ENCODE data around the gene FHAD1. TPM values are rescaled to one million over a fixed set of nuclear protein-coding genes. Genes with fewer than 3 reads are reported as not detected.
"Not testable (repeated sequence)": the region's sequence is repeated elsewhere in the genome, so short reads cannot be mapped to it uniquely, and the experiment has no call there.

Gene FHAD1
- total RNA-seq, 8 experiments from 2014 or later: 0.38 to 3.1 (median 1.6) TPM

DNA sequence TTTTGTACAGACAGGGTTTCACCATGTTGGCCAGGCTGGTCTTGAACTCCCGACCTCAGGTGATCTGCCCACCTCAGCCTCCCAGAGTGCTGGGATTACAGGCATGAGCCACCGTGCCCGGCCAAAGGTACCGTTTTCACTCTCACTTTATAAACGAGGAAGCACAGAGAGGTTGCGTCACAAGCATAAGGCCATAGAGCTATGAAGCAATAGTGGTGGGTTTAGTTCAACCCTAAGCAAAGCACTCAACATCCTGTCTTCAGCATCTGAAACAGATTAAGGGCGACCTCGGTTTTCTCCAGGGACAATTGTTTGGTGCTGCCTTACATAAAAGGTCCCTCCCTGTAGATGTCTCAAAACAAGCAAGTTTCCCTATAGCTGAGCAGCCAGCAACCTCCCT is 187.7 kb downstream of the FHAD1 start:
- not testable (repeated sequence) for H3K27ac ChIP-seq; H3K4me1 ChIP-seq (replicated peaks in 1 of 2); H3K4me3 ChIP-seq; ATAC-seq (replicated peaks in 6 of 8)
- in situ Hi-C loops (cut with MboI; ENCODE audit: low pct_unique_long_range_greater_than_20kb in 2 of 9, low sequenced_read_pairs in 9 of 9, unreplicated experiment in 9 of 9): loop anchor here in 4 of 9 experiments (10.0 to 25.0 kb wide), 3 partner anchors 97 to 297 kb away; no protein-coding TSS in a partner anchor
- 36 to 100% (median 83%) methylated on average over 1 to 8 of the region's 8 CpGs; no CpG with 5 or more reads in 3 of the 10 experiments for WGBS, 10 experiments

- no peak overlapping the region for H3K4me3 ChIP-seq
- peaks cover 0 to 5% of the 10 kb centered on the region in 2 donors for H3K4me1 ChIP-seq (replicated peaks in 1 of 2)
- no peak for ATAC-seq (replicated peaks in 6 of 8)
- WGBS, 10 experiments: 69 to 100% (median 95%) methylated on average over 1 to 15 of the region's 17 CpGs
- no peak overlapping the region for H3K27ac ChIP-seq
- in situ Hi-C loops (cut with MboI; ENCODE audit: low pct_unique_long_range_greater_than_20kb in 2 of 9, low sequenced_read_pairs in 9 of 9, unreplicated experiment in 9 of 9): loop anchor here in 4 of 9 experiments (10.0 to 25.0 kb wide), 3 partner anchors 98 to 298 kb away; no protein-coding TSS in a partner anchor
Observed at GRCh38 chr1:15435239-15436077, 188.4 kb downstream of the FHAD1 start.

- WGBS, 10 experiments: 80 to 100% (median 93%) methylated on average over 1 to 6 of the region's 6 CpGs
- peaks cover 0 to 5% of the 10 kb centered on the region in 2 donors for H3K4me1 ChIP-seq (replicated peaks in 1 of 2)
- ATAC-seq (replicated peaks in 6 of 8): no peak
- H3K27ac ChIP-seq: no peak overlapping the region
- in situ Hi-C loops (cut with MboI; ENCODE audit: low pct_unique_long_range_greater_than_20kb in 2 of 9, low sequenced_read_pairs in 9 of 9, unreplicated experiment in 9 of 9): loop anchor here in 4 of 9 experiments (10.0 to 25.0 kb wide), 3 partner anchors 100 to 300 kb away; no protein-coding TSS in a partner anchor
- no peak overlapping the region for H3K4me3 ChIP-seq
Observed at GRCh38 chr1:15436881-15437442, 189.9 kb downstream of the FHAD1 start.

GRCh38 chr1:15439325-15439724 is 192.3 kb downstream of the FHAD1 start:
- in situ Hi-C loops (cut with MboI; ENCODE audit: low pct_unique_long_range_greater_than_20kb in 2 of 9, low sequenced_read_pairs in 9 of 9, unreplicated experiment in 9 of 9): loop anchor here in 4 of 9 experiments (10.0 to 25.0 kb wide), 3 partner anchors 102 to 302 kb away; no protein-coding TSS in a partner anchor
- no peaks in the 10 kb centered on the region for H3K4me1 ChIP-seq (replicated peaks in 1 of 2)
- H3K4me3 ChIP-seq: no peak overlapping the region
- ATAC-seq (replicated peaks in 6 of 8): no peak
- 87 to 95% (median 93%) methylated on average over 7 to 14 of the region's 14 CpGs; no CpG with 5 or more reads in 1 of the 10 experiments for WGBS, 10 experiments
- H3K27ac ChIP-seq: no peak overlapping the region

DNA sequence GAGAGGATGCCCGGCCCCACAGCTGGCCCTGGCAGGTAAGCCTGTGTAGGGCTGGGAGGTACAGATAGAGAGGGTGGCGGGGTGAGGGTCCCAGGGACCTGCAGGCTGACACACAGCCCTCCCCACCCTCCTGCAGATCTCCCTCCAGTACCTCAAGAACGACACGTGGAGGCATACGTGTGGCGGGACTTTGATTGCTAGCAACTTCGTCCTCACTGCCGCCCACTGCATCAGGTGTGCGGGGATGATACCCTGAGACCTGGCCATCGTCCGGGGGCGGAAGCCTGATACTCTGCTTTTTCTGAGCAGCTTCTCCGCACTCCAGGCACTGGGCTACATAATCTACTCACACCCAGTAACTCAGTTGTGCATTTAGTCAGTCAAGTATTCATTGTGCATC is 193.3 kb downstream of the FHAD1 start:
- no peak overlapping the region for H3K27ac ChIP-seq
- H3K4me3 ChIP-seq: no peak overlapping the region
- 80 to 100% (median 85%) methylated on average over 1 to 10 of the region's 13 CpGs; no CpG with 5 or more reads in 5 of the 10 experiments for WGBS, 10 experiments
- peaks cover 0 to 4% of the 10 kb centered on the region in 2 donors for H3K4me1 ChIP-seq (replicated peaks in 1 of 2)
- in situ Hi-C loops (cut with MboI; ENCODE audit: low pct_unique_long_range_greater_than_20kb in 2 of 9, low sequenced_read_pairs in 9 of 9, unreplicated experiment in 9 of 9): loop anchor here in 3 of 9 experiments (25.0 kb wide), 2 partner anchors 103 to 303 kb away; no protein-coding TSS in a partner anchor
- ATAC-seq (replicated peaks in 6 of 8): no peak

DNA sequence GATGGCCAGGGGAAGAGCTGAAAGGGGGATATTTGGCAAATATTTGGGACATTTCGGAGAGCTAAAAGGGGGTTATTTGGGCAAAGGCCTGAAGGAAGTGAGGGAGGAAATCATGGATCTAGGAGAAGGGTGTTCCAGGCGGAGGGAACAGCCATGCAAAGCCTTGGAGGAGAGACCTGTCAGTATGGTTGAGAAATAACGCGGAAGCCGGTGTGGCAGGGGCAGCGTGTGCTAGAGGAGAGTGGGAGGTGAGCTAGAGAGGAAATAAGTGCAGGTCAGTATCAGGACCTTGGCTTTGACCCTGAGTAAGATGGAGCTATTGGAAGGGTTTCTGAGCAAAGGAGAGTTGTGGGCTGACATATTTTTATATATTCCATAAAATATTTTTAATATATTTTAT is 194.2 kb downstream of the FHAD1 start:
- WGBS, 10 experiments: 63 to 100% (median 82%) methylated on average over 2 to 6 of the region's 6 CpGs
- in situ Hi-C loops (cut with MboI; ENCODE audit: low pct_unique_long_range_greater_than_20kb in 2 of 9, low sequenced_read_pairs in 9 of 9, unreplicated experiment in 9 of 9): loop anchor here in 3 of 9 experiments (25.0 kb wide), 2 partner anchors 104 to 304 kb away; no protein-coding TSS in a partner anchor
- no peak overlapping the region for H3K27ac ChIP-seq
- H3K4me3 ChIP-seq: no peak overlapping the region
- ATAC-seq (replicated peaks in 6 of 8): no peak
- peaks cover 0 to 4% of the 10 kb centered on the region in 2 donors for H3K4me1 ChIP-seq (replicated peaks in 1 of 2)

DNA sequence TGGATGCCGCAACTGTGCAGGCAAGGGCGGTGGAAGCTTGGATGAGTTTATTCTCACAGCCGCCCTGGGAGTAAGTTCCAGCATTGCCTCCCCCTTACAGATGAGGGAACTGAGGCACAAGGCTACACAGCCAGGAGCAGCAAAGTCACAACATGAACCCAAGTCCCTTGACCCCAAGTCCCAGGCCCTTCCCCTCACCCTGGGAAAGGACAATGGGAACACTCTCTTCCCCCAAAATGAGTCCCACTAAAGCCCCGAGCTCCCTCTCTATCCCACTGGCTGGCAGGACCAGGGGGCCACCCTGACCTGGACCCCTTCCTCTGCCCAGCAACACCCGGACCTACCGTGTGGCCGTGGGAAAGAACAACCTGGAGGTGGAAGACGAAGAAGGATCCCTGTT is 195.1 kb downstream of the FHAD1 start:
- H3K4me3 ChIP-seq: no peak overlapping the region
- H3K4me1 ChIP-seq (replicated peaks in 1 of 2): peaks cover 0 to 4% of the 10 kb centered on the region in 2 donors
- no peak for ATAC-seq (replicated peaks in 6 of 8)
- in situ Hi-C loops (cut with MboI; ENCODE audit: low pct_unique_long_range_greater_than_20kb in 2 of 9, low sequenced_read_pairs in 9 of 9, unreplicated experiment in 9 of 9): loop anchor here in 3 of 9 experiments (25.0 kb wide), 2 partner anchors 105 to 305 kb away; no protein-coding TSS in a partner anchor
- no peak overlapping the region for H3K27ac ChIP-seq
- 35 to 90% (median 68%) methylated on average over 2 to 7 of the region's 8 CpGs; no CpG with 5 or more reads in 4 of the 10 experiments for WGBS, 10 experiments

- 41 to 100% (median 83%) methylated on average over 1 to 5 of the region's 5 CpGs; no CpG with 5 or more reads in 3 of the 10 experiments for WGBS, 10 experiments
- Histone ChIP-seq H3K4me1 (replicated peaks in 1 of 2) (peaks cover 0 to 4% of the 10 kb centered on the region in 2 donors), H3K4me3 (no peak overlapping the region), H3K27ac (no peak overlapping the region)
- in situ Hi-C loops (cut with MboI; ENCODE audit: low pct_unique_long_range_greater_than_20kb in 2 of 9, low sequenced_read_pairs in 9 of 9, unreplicated experiment in 9 of 9): loop anchor here in 3 of 9 experiments (25.0 kb wide), 2 partner anchors 105 to 305 kb away; no protein-coding TSS in a partner anchor
- ATAC-seq (replicated peaks in 6 of 8): no peak
Observed at GRCh38 chr1:15442759-15443158, 195.7 kb downstream of the FHAD1 start.

GRCh38 chr1:15443281-15443680 is 196.3 kb downstream of the FHAD1 start:
- in situ Hi-C loops (cut with MboI; ENCODE audit: low pct_unique_long_range_greater_than_20kb in 2 of 9, low sequenced_read_pairs in 9 of 9, unreplicated experiment in 9 of 9): loop anchor here in 3 of 9 experiments (25.0 kb wide), 2 partner anchors 106 to 306 kb away; no protein-coding TSS in a partner anchor
- no peak overlapping the region for H3K4me3 ChIP-seq
- H3K4me1 ChIP-seq (replicated peaks in 1 of 2): peaks cover 0 to 4% of the 10 kb centered on the region in 2 donors
- 71 to 86% (median 73%) methylated on average over 5 of the region's 5 CpGs; no CpG with 5 or more reads in 7 of the 10 experiments for WGBS, 10 experiments
- ATAC-seq (replicated peaks in 6 of 8): no peak
- no peak overlapping the region for H3K27ac ChIP-seq

DNA sequence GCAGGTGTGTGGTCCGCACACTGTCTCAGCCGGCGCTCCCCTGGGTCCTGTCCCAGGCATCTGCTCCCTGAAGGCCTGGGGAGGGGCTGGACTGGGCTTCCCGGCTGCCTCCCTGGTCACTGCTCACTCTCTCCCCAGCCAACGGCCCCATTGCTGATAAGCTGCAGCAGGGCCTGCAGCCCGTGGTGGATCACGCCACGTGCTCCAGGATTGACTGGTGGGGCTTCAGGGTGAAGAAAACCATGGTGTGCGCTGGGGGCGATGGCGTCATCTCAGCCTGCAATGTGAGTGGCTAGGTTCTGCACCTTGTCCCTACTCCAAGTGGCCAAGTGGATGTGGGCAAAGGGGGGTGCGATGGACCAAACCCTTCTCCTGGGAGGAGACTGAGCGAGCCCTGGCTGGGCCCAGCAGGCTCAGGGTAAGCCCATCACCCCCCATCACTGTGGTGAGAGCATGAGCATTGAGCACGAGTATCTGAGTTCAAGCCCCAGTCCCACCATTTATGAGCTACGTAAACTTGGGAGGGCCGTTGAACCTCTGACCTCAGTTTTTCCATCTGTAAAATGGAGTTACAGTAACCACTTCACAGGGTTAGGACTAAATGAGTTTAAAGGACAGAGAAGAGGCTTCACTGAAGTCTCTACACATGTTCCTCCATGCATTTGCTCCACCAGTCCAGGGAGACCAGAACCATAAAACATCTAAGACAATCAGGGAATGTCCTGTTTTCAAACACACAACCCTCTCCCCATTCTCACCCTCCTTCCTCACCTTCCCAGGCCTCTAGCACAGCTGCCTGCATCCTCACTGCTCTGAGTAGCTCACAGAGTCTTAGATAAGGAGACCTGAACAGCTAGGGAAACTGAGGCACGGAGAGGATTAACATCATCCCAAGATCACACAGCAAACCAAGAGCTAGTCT is 197.7 kb downstream of the FHAD1 start:
- Histone ChIP-seq H3K27ac (peak overlapping the region in 1 of 2 donors; percentile 14), H3K4me1 (replicated peaks in 1 of 2) (peaks cover 0 to 4% of the 10 kb centered on the region in 2 donors), H3K4me3 (no peak overlapping the region)
- peak in 3 of 8 experiments; percentile 51 to 61 (median 61) for ATAC-seq (replicated peaks in 6 of 8)
- in situ Hi-C loops (cut with MboI; ENCODE audit: low pct_unique_long_range_greater_than_20kb in 2 of 9, low sequenced_read_pairs in 9 of 9, unreplicated experiment in 9 of 9): loop anchor here in 3 of 9 experiments (25.0 kb wide), 2 partner anchors 107 to 307 kb away; no protein-coding TSS in a partner anchor
- 50 to 92% (median 77%) methylated on average over 1 to 8 of the region's 17 CpGs; no CpG with 5 or more reads in 2 of the 10 experiments for WGBS, 10 experiments

DNA sequence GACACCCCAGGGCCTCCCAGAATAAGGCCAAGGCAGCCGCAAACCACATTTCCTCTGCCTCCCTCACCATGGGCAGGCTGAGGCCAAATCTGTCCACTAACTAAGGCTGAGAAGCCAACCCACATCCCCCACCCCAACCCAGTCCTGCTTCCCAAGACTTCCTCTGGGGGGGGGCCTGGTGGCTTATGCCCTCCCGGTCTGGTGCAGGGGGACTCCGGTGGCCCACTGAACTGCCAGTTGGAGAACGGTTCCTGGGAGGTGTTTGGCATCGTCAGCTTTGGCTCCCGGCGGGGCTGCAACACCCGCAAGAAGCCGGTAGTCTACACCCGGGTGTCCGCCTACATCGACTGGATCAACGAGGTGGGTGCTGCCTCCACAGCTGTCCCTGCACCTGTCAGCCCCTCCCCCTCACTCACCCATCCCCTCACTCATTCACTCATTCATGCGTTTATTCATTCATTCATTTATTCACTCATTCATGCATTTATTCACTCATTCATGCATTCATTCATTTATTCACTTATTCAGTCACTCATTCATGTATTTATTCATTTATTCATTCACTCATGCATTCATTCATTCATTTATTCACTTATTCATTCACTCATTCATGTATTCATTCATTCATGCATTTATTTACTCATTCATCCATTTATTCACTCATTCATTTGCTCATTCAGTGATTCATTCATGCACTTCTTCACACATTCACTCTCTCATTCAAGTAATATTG is 198.5 kb downstream of the FHAD1 start:
- ATAC-seq (replicated peaks in 6 of 8): no peak
- Histone ChIP-seq H3K4me1 (replicated peaks in 1 of 2) (peaks cover 0 to 4% of the 10 kb centered on the region in 2 donors), H3K27ac (no peak overlapping the region), H3K4me3 (no peak overlapping the region)
- in situ Hi-C loops (cut with MboI; ENCODE audit: low pct_unique_long_range_greater_than_20kb in 2 of 9, low sequenced_read_pairs in 9 of 9, unreplicated experiment in 9 of 9): loop anchor here in 3 of 9 experiments (25.0 kb wide), 2 partner anchors 108 to 308 kb away; no protein-coding TSS in a partner anchor
- 36 to 100% (median 86%) methylated on average over 1 to 10 of the region's 14 CpGs; no CpG with 5 or more reads in 1 of the 10 experiments for WGBS, 10 experiments
